Measurements from ENCODE around the gene SEPTIN11. TPM values are rescaled to one million over a fixed set of nuclear protein-coding genes. Genes with fewer than 3 reads are reported as not detected.

Gene SEPTIN11
- total RNA-seq, 1 donor: 473 TPM

DNA sequence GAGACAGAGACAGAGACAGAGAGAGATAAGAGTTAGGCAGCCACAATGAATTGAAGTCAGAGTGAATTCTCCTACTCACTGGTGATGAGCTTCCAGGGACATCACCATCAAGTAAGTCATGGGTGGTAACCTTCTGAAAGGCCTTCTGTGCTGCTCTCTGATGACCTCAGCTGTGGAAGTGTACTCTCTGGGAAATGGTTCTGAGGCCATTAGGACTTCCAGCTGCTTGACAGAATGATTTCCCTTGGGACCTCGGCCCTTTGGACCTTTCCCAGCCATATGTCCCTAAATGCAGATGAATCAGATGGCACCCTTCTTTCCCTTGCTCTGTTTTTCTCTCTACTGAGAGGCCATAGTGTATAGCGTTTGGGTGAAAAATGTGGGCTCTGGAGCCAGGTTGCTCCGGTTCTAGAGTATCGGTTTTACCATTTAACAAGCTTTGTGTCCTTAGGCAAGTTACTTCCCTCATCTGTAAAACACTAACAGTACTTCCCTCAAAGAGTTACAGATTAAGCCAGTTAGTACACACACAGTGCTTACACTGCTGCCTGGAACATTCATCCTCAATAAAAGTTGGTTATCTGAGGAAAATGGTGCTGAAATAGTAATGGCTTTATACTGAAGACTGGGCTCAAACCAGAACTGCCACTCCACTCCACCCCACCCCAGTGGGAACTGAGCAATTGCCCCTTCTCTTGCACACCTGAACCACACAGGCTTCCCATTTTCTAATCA is 7.6 kb downstream of the SEPTIN11 start:
- Histone ChIP-seq H3K4me2 (ENCODE audit: insufficient read depth, low read length) (no peak overlapping the region), H2AFZ (ENCODE audit: low read length) (no peak overlapping the region), H3K27me3 (ENCODE audit: insufficient read depth, low read length) (no peaks in the 10 kb centered on the region), H4K20me1 (ENCODE audit: insufficient read depth, low read length) (peaks cover 74% of the 10 kb centered on the region), H3K79me2 (ENCODE audit: insufficient read depth, low read length) (peaks cover 99% of the 10 kb centered on the region), H3K4me3 (ENCODE audit: insufficient read depth, low read length) (no peak overlapping the region), H3K4me1 (ENCODE audit: insufficient read depth, low read length) (peaks cover 31% of the 10 kb centered on the region), H3K9me3 (ENCODE audit: low read depth, low read length) (no peaks in the 10 kb centered on the region), H3K36me3 (ENCODE audit: insufficient read depth, low read length) (peaks cover 25% of the 10 kb centered on the region), H3K27ac (ENCODE audit: low read depth, low read length) (no peak overlapping the region)
- DNase-seq (ENCODE audit: insufficient read length, low spot score, missing footprints): no peak
- no peak for TF ChIP-seq CTCF (IDR thresholded peaks at IDR 0.05; ENCODE audit: extremely low read depth, low read depth, low read length)

GRCh38 chr4:76958891-76959290 is 9.3 kb downstream of the SEPTIN11 start:
- Histone ChIP-seq H3K4me2 (ENCODE audit: insufficient read depth, low read length) (no peak overlapping the region), H3K4me1 (ENCODE audit: insufficient read depth, low read length) (peaks cover 28% of the 10 kb centered on the region), H2AFZ (ENCODE audit: low read length) (no peak overlapping the region), H4K20me1 (ENCODE audit: insufficient read depth, low read length) (peaks cover 68% of the 10 kb centered on the region), H3K79me2 (ENCODE audit: insufficient read depth, low read length) (peaks cover 95% of the 10 kb centered on the region), H3K4me3 (ENCODE audit: insufficient read depth, low read length) (no peak overlapping the region), H3K27ac (ENCODE audit: low read depth, low read length) (no peak overlapping the region), H3K36me3 (ENCODE audit: insufficient read depth, low read length) (peaks cover 14% of the 10 kb centered on the region), H3K27me3 (ENCODE audit: insufficient read depth, low read length) (no peaks in the 10 kb centered on the region), H3K9me3 (ENCODE audit: low read depth, low read length) (no peaks in the 10 kb centered on the region)
- no peak for TF ChIP-seq CTCF (IDR thresholded peaks at IDR 0.05; ENCODE audit: extremely low read depth, low read depth, low read length)
- no peak for DNase-seq (ENCODE audit: insufficient read length, low spot score, missing footprints)

DNA sequence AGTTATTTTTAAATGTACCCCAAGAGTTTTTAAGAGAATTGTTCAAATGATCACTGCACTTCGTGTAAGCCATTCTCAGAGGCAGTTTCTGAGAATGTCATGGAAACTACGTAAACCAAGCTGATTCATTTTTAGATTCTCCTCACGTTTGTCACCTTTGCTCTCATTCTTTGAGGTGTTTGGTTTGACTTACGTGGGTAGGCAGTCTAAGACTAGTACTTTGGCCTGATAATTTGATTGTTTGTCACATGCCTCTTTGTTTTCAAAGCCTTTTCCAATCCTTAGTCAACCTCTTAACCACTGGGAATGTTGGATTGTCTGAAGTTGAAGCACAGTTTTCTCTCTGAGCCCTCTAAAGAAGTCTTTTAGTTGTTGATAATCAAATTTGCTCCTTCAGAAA is 10.5 kb downstream of the SEPTIN11 start:
- Histone ChIP-seq H3K4me2 (ENCODE audit: insufficient read depth, low read length) (no peak overlapping the region), H3K27me3 (ENCODE audit: insufficient read depth, low read length) (no peaks in the 10 kb centered on the region), H2AFZ (ENCODE audit: low read length) (no peak overlapping the region), H3K27ac (ENCODE audit: low read depth, low read length) (peak overlapping the region; percentile 55), H3K79me2 (ENCODE audit: insufficient read depth, low read length) (peaks cover 95% of the 10 kb centered on the region), H3K4me1 (ENCODE audit: insufficient read depth, low read length) (peaks cover 24% of the 10 kb centered on the region), H3K36me3 (ENCODE audit: insufficient read depth, low read length) (peaks cover 14% of the 10 kb centered on the region), H3K9me3 (ENCODE audit: low read depth, low read length) (no peaks in the 10 kb centered on the region), H4K20me1 (ENCODE audit: insufficient read depth, low read length) (peaks cover 67% of the 10 kb centered on the region), H3K4me3 (ENCODE audit: insufficient read depth, low read length) (no peak overlapping the region)
- DNase-seq (ENCODE audit: insufficient read length, low spot score, missing footprints): no peak
- no peak for TF ChIP-seq CTCF (IDR thresholded peaks at IDR 0.05; ENCODE audit: extremely low read depth, low read depth, low read length)

DNA sequence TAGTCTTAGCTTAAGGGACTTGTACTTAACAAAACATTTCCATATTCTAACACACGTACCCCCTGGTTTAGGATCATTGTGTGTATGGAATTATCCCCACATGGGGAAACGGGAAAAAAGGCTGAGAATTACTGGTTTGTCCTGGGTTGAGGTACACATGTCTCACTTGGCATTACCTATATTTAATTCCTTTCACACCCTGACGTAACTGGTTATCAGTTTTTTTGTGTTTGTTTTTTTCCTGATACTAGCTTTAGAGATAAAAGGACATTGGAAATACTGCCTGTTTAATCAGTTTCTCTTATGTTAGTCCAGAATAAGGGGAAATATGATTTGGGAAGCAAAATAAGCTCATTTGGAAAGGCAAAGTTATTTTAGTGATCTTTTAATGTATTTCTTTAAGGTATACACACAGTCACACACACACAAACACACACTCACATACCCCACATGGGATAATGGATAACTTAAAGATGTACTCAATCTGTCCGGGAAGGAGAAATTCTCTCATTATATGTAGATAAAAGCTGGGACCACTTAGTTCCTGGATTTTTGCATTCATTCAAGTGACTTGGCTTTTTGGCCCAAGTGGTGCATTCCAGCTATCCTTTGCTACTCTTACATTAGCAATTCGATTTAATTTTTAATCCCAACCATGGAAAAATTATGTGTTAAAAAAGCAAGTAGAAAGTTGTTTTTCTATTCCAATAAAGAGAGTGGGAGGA is 13.0 kb downstream of the SEPTIN11 start:
- Histone ChIP-seq H3K9me3 (ENCODE audit: low read depth, low read length) (no peaks in the 10 kb centered on the region), H3K36me3 (ENCODE audit: insufficient read depth, low read length) (peaks cover 8% of the 10 kb centered on the region), H3K79me2 (ENCODE audit: insufficient read depth, low read length) (peaks cover 94% of the 10 kb centered on the region), H3K27ac (ENCODE audit: low read depth, low read length) (peak overlapping the region; percentile 23), H4K20me1 (ENCODE audit: insufficient read depth, low read length) (peaks cover 56% of the 10 kb centered on the region), H3K27me3 (ENCODE audit: insufficient read depth, low read length) (no peaks in the 10 kb centered on the region), H3K4me1 (ENCODE audit: insufficient read depth, low read length) (peaks cover 27% of the 10 kb centered on the region), H2AFZ (ENCODE audit: low read length) (no peak overlapping the region), H3K4me2 (ENCODE audit: insufficient read depth, low read length) (peak overlapping the region; percentile 28), H3K4me3 (ENCODE audit: insufficient read depth, low read length) (no peak overlapping the region)
- no peak for TF ChIP-seq CTCF (IDR thresholded peaks at IDR 0.05; ENCODE audit: extremely low read depth, low read depth, low read length)
- no peak for DNase-seq (ENCODE audit: insufficient read length, low spot score, missing footprints)

Data from osteoblast (primary cell).